GM12878 (cell line): ENCODE measurements around the gene ATF7. TPM values are rescaled to one million over a fixed set of nuclear protein-coding genes. Genes with fewer than 3 reads are reported as not detected.

Experiments used
- ATAC-seq: fragments of 200-7000 bp; cut with Tn5 transposase; 3 replicates; pipeline ENCODE4 v1.9.1; 2020; ENCODE audit warnings: mild to moderate bottlenecking, moderate library complexity
- BruUV-seq: library from RNA; stranded (reverse); fragments of 400-500 nt; replicated peaks from 2 replicates; lab custom pipeline; 2021; lab: Mats Ljungman, UMichigan
- CTCF ChIA-PET: fragments of 300-600 bp; sonication (Branson Sonifier 250); formaldehyde crosslinking; extraction: SDS; loops from one replicate; lab custom pipeline; 2021; ENCODE audit warnings: inconsistent platforms; lab: Yijun Ruan, JAX
- POLR2A ChIA-PET: fragments of 350-600 bp; formaldehyde crosslinking; extraction: SDS; loops from one replicate; lab custom pipeline; 2021; ENCODE audit warnings: inconsistent platforms; lab: Charles Lee
- RAD21 ChIA-PET: fragments of 300-600 bp; sonication (Branson Sonifier 250); formaldehyde crosslinking; loops from one replicate; lab custom pipeline; 2023; ENCODE audit warnings: antibody characterized with exemption; ENCODE audit not compliant: unreplicated experiment; lab: Charles Lee
- SMC1A ChIA-PET: fragments of 300-600 bp; sonication (Branson Sonifier 250); formaldehyde crosslinking; loops from one replicate; lab custom pipeline; 2023; ENCODE audit not compliant: unreplicated experiment, uncharacterized antibody; lab: Charles Lee
- DNase-seq: peaks from one replicate; pipeline ENCODE4 v3.0.0-alpha.2; 2011; ENCODE audit warnings: low read depth, low spot score
- FAIRE-seq: peaks from 3 replicates; lab custom pipeline; 2011; peaks lifted over from hg19 to GRCh38; lab: Jason Lieb, UNC
- H2AFZ ChIP-seq: 2 replicates; pipeline ENCODE4 v1.6.0; 2011; ENCODE audit warnings: low read depth, low read length, control low read depth; ENCODE audit not compliant: control insufficient read depth
- H3K27ac ChIP-seq: 2 replicates; pipeline ENCODE4 v1.5.1; 2011; ENCODE audit warnings: control low read depth; ENCODE audit not compliant: control insufficient read depth, insufficient read depth
- H3K27me3 ChIP-seq, 2 experiments: replicated peaks in 1 of 2; 2 replicates each; pipeline versions ENCODE4 v1.6.0 to v1.6.1; 2011; ENCODE audit warnings: low read length in 1 of 2; ENCODE audit not compliant: control insufficient read depth in 2 of 2, insufficient read depth in 2 of 2
- H3K36me3 ChIP-seq, 2 experiments: 2 replicates each; pipeline ENCODE4 v1.5.1; 2011; ENCODE audit warnings: low read length in 1 of 2; ENCODE audit not compliant: control insufficient read depth in 2 of 2, insufficient read depth in 2 of 2
- H3K4me1 ChIP-seq: 2 replicates; pipeline ENCODE4 v1.6.1; 2011; ENCODE audit warnings: mild to moderate bottlenecking, low read length, moderate library complexity, mixed read lengths; ENCODE audit not compliant: control insufficient read depth, insufficient read depth
- H3K4me2 ChIP-seq: 2 replicates; pipeline ENCODE4 v1.6.0; 2011; ENCODE audit warnings: control low read depth; ENCODE audit not compliant: control insufficient read depth, insufficient read depth
- H3K4me3 ChIP-seq: fragments of 200-600 bp; sonication (generic); 2 replicates; pipeline ENCODE4 v1.5.1; 2016
- H3K79me2 ChIP-seq: 2 replicates; pipeline ENCODE4 v1.6.0; 2011; ENCODE audit warnings: low read length; ENCODE audit not compliant: control insufficient read depth, insufficient read depth
- H3K9ac ChIP-seq: 2 replicates; pipeline ENCODE4 v1.8.0; 2011; ENCODE audit warnings: low read length, control low read depth, mixed read lengths; ENCODE audit not compliant: control insufficient read depth, insufficient read depth
- H3K9me3 ChIP-seq: replicated peaks from 3 replicates; pipeline ENCODE4 v1.5.1; 2011; ENCODE audit warnings: mild to moderate bottlenecking, low read length; ENCODE audit not compliant: control insufficient read depth, insufficient read depth
- H4K20me1 ChIP-seq: 2 replicates; pipeline ENCODE4 v1.6.0; 2011; ENCODE audit not compliant: control insufficient read depth, insufficient read depth
- ATF2 ChIP-seq: IDR thresholded peaks from 2 replicates; pipeline ENCODE4 v1.6.1; 2012; ENCODE audit warnings: low read length, inconsistent platforms
- ETV6 ChIP-seq, 2 experiments: fragments of 450-650 bp in 1 of 2; IDR thresholded peaks in 1 of 2; conservative IDR thresholded peaks in 1 of 2; 2 replicates each; pipeline ENCODE4 v1.6.1; 2014; ENCODE audit warnings: antibody characterized with exemption in 1 of 2, borderline replicate concordance in 1 of 2, low read depth in 1 of 2, mild to moderate bottlenecking in 1 of 2, moderate library complexity in 1 of 2
- HCFC1 ChIP-seq: fragments of 150-350 bp; IDR thresholded peaks from 2 replicates; pipeline ENCODE4 v1.6.1; 2014; ENCODE audit warnings: low read length
- HDAC2 ChIP-seq: fragments of 200-600 bp; sonication (generic); IDR thresholded peaks from 2 replicates; pipeline ENCODE4 v1.6.1; 2017
- LARP7 ChIP-seq: fragments of 450-650 bp; IDR thresholded peaks from 2 replicates; pipeline ENCODE4 v1.6.1; 2017; ENCODE audit warnings: mild to moderate bottlenecking
- NR2F1 ChIP-seq: fragments of 450-650 bp; conservative IDR thresholded peaks from 2 replicates; pipeline ENCODE4 v1.6.1; 2017; ENCODE audit warnings: mild to moderate bottlenecking
- POLR2AphosphoS5 ChIP-seq: IDR thresholded peaks from 2 replicates; pipeline ENCODE4 v1.6.1; 2011; ENCODE audit warnings: mild to moderate bottlenecking, low read length, inconsistent platforms
- SIX5 ChIP-seq: IDR thresholded peaks from 2 replicates; pipeline ENCODE4 v1.6.1; 2011; ENCODE audit warnings: mild to moderate bottlenecking, low read depth, low read length, moderate library complexity; ENCODE audit not compliant: severe bottlenecking
- YBX1 ChIP-seq: fragments of 450-650 bp; IDR thresholded peaks from 2 replicates; pipeline ENCODE4 v1.6.1; 2016; ENCODE audit warnings: antibody characterized with exemption
- YY1 ChIP-seq: IDR thresholded peaks from 2 replicates; pipeline ENCODE4 v1.6.1; 2011; ENCODE audit warnings: low read depth, mild to moderate bottlenecking, low read length
- WGBS: methylation state at CpG from one replicate; pipeline ENCODE4 v1.1.6; 2016; ENCODE audit warnings: low lambda C conversion rate; ENCODE audit not compliant: insufficient replicate concordance, insufficient coverage; ENCODE audit errors: missing lambda C conversion rate; 5-methylcytosine and 5-hydroxymethylcytosine counted together
- in situ Hi-C: fragments of 300-500 bp; cut with MboI; formaldehyde crosslinking; loops from 9 replicates; pipeline ENCODE4 v1.14.3; 2018; ENCODE audit warnings: mixed read lengths
- intact Hi-C: fragments of 100-400 bp; cut with micrococcal nuclease; formaldehyde crosslinking; loops from one replicate; pipeline ENCODE4 v1.14.2; 2022; ENCODE audit not compliant: unreplicated experiment
- polyA plus RNA-seq, 11 experiments: library from polyadenylated mRNA; depleted of rRNA in 4 of 11; unstranded in 6 of 11; stranded (reverse) in 5 of 11; fragments of >200 nt; fragmentation: Nextera tagmentation in 4 of 11; fragmentation: Illumina TruSeq in 1 of 11; extraction: Ambion mirVana in 4 of 11; extraction: Trizol in 1 of 11; gene quantifications; 1 replicate in 1 of 11; 2 replicates in 10 of 11; pipeline versions ENCODE4 v1.2.1 to v1.2.3, GENCODE V29; 2011 to 2016; ENCODE audit warnings: inconsistent platforms in 2 of 11, missing spikeins in 2 of 11, low read depth in 1 of 11
- total RNA-seq, 4 experiments: library from RNA; depleted of rRNA in 3 of 4; stranded (reverse); fragments of >200 nt in 3 of 4; fragmentation: Illumina TruSeq in 1 of 4; extraction: Trizol in 1 of 4; gene quantifications; 2 replicates each; pipeline versions ENCODE4 v1.2.1 to v1.2.3, GENCODE V29; 2013 to 2021

ATF7 gene
- total and polyA plus RNA-seq, 10 of the 15 experiments (the other 5 are each of a cell fraction or from before 2014, with no cell fraction given) = 9.1 to 30.7 (median 21.8) TPM

GRCh38 chr12:53513712-53514410 is 112.3 kb downstream of the ATF7 start:
- H3K9ac ChIP-seq = no peak overlapping the region
- H3K4me2 ChIP-seq = no peak overlapping the region
- no peaks in the 10 kb centered on the region for H4K20me1 ChIP-seq
- CTCF ChIA-PET = interaction anchor here (1.1 to 1.3 kb wide), 4 partner anchors 30 to 489 kb away, joined by 3 to 9 read pairs (median 6); no protein-coding TSS in a partner anchor
- no peaks in the 10 kb centered on the region for H3K9me3 ChIP-seq
- no peak for ATAC-seq
- POLR2A ChIA-PET = no interaction called here
- no peak for DNase-seq
- RAD21 ChIA-PET = no interaction called here
- H3K79me2 ChIP-seq = no peaks in the 10 kb centered on the region
- H3K36me3 ChIP-seq = peaks cover 11 to 21% of the 10 kb centered on the region in 2 experiments; a peak in 3 of 4 replicates
- no peaks in the 10 kb centered on the region for H3K27me3 ChIP-seq
- H3K4me1 ChIP-seq = no peaks in the 10 kb centered on the region
- no peak for FAIRE-seq
- no TSS peak for BruUV-seq
- no peak overlapping the region for H3K4me3 ChIP-seq
- intact Hi-C loops = no loop called here
- in situ Hi-C loops = no loop called here
- SMC1A ChIA-PET = interaction anchor here (1.4 kb wide), 1 partner anchor 37 kb away, joined by 3 read pairs; no protein-coding TSS in a partner anchor
- 87% methylated on average over 6 of the region's 6 CpGs for WGBS
- no peak for TF ChIP-seq LARP7
- no peak for TF ChIP-seq NR2F1
- TF ChIP-seq HCFC1 = no peak
- TF ChIP-seq HDAC2 = no peak
- TF ChIP-seq SIX5 = no peak
- TF ChIP-seq POLR2AphosphoS5 = no peak
- TF ChIP-seq YY1 = no peak
- no peak for TF ChIP-seq ETV6 (conservative IDR thresholded peaks at IDR 0.05 in 1 of 2, IDR thresholded peaks at IDR 0.05 in 1 of 2; ENCODE audit: borderline replicate concordance in 1 of 2, low read depth in 1 of 2)
- TF ChIP-seq YBX1 = no peak
- TF ChIP-seq ATF2 = no peak
- no peak overlapping the region for H2AFZ ChIP-seq
- no peak overlapping the region for H3K27ac ChIP-seq
